Posterior cingulate gyrus (tissue), 11 donors: ENCODE results near the gene DIABLO.
"Not testable (repeated sequence)": the region's sequence is repeated elsewhere in the genome, so short reads cannot be mapped to it uniquely, and the experiment has no call there.

Experiments used
- DNase-seq, 10 donors: peaks; one replicate each; pipeline versions ENCODE4 v3.0.0 to v3.0.0-alpha.2; 2020 to 2021; ENCODE audit warnings: mixed read lengths in 3 of 10
- intact Hi-C: fragments of 100-400 bp; cut with DNase I; formaldehyde crosslinking; loops from one replicate; pipeline ENCODE4 v1.15.1; 2023

The DIABLO gene

DNA sequence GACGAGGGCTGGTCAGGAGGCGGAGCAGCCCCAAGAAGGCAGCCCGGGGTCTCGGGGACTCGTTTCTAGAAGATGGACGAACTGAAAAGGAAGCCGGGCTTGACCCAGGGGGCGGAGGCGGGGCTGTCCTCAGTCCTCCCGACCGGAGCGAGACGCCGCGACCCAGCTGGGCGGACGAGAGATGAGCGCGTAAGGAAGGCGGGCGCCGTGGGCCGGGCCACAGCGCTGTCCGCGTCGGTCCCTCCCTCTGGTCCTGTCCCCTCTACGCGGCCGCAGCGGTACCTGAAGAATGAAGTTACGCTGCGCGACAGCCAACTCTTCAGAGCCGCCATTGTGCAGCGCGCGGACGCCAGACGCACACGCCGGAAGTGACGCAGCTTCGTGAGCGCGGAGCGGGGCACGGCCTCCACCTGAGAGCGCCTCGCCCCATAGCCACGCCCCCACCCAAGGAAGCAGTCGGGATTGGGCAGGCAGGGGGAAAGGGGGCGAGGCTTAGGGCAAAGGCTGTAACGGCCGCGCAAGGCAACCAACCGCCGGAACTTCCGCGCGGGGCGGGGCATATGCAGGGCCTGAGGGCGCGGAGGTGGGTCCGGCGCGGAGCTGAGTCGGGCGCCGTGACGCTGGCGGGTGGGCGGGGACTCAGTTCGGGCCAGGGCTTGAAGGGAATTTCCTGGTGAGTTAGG, at the start of gene DIABLO:
DIABLO (minus strand) TSS at position 370 of the 683 bp plus-strand sequence; CDS start at position 332, 38 bp downstream.
- DNase-seq: peak; percentile 100
- intact Hi-C loops: loop anchor here (1.0 kb wide), 1 partner anchor 40 kb away; the partner anchor contains the start of gene VPS33A

DNA sequence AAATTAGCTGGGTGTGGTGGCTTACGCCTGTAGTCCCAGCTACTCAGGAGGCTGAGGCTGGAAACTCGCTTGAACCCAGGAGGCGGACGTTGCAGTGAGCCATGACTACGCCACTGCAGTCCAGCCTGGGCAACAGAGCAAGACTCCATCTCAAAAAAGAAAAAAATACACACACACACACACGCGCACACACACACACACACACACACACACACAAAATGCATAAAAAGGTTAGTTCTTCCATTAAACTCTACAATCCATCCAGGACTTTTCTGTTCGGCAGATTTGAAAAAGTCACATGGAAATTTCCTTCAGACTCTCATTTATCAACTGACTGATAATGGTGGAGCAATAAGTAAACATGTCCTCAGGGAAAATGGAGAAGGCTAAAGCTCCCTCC, 49.6 kb upstream of the DIABLO start:
- DNase-seq: no peak
- intact Hi-C loops: no loop called here

DNA sequence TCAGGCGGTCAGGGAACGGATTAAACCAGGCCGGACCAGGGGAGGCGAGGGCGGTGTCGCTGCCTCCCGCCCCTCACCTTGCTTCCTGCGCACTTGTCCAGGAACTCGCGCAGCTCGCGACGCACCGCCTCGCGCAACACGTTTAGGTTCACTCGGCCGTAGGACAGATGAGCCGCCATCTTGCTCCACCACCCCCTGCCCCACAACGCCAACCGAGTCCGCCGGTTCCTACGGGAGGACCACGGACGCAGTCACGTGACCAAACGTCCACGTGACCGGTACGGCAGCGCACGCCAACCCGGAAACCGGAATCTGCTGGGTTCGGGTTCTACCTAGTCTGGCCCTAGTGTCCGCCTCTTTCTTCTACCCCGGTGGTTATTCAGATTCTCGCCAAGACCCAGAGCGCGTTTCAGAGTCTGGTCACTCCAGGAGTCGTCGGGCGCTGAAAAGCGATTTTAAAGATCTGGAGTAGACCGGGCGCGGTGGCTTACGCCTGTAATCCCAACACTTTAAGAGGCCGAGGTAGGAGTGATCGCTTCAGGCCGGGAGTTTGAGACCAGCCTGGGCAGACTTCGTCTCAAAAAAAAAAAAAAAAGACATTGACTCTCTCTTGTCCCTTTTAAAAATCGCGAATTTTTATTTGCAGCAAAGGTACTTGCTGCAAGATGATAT, 40.5 kb upstream of the DIABLO start, which contains the start of gene VPS33A:
VPS33A (minus strand) TSS at position 265 of the 672 bp plus-strand sequence; CDS start at position 179, 86 bp downstream.
- intact Hi-C loops: loop anchor here (1.0 kb wide), 1 partner anchor 40 kb away; the partner anchor contains the start of gene DIABLO
- DNase-seq: peak; percentile 93 to 99 (median 96)

DNA sequence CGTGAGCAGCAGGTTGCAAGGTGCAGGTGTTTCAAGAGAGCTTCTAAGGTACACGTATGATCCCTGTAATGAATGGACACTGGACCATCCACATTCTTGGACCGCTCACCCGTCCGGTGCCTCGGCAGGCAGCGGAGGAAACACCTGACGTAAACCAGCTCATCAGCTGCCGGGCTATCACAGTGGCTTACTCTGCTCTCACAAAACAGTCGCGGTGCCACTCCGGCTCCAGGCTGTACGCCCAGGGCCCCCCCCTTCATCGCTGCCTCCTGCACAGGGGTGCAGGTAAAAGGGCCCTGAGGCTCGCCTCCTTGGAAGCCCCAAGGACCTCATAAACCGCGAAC, 40.0 kb upstream of the DIABLO start:
- intact Hi-C loops: loop anchor here (1.0 kb wide), 1 partner anchor 40 kb away; the partner anchor contains the start of gene DIABLO
- peak in 9 of 10 donors; percentile 25 to 90 (median 44) for DNase-seq

GRCh38 chr12:122265476-122265875, 39.6 kb upstream of the DIABLO start:
- intact Hi-C loops: no loop called here
- DNase-seq: no peak

DNA sequence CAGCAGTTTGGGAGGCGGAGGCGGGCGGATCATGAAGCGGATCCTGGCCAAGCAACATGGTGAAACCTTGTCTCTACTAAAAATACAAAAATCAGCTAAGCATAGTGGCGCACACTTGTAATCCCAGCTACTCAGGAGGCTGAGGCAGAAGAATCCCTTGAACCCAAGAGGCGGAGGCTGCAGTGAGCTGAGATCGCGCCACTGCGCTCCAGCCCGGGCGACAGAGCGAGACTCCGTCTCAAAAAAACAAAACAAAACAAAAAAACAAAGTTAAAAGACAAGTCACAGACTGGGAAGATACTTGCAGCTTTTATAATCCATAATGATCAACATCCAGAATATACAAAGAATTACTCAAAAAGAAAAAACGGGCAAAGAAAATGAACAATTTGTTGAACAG, 34.9 kb upstream of the DIABLO start:
- DNase-seq: not testable (repeated sequence)

DNA sequence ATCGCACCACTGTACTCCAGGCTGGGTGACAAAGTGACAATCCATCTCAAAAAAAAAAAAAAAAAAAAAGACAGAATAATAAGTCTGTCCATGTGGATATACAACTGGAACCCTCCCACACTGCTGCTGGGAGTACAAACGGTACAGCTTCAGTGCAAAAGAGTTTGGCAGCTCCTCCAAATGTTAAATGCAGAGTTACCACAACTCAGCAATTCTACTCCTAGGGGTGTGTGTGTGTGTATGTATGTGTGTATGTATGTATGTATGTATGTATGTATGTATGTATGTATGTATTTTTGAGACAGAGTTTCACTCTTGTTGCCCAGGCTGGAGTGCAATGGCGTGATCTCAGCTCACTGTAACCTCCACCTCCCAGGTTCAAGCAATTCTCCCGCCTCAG, 33.1 kb upstream of the DIABLO start:
- DNase-seq, intact Hi-C loops: not testable (repeated sequence)

More for the DNA sequence above, 34.9 kb upstream of the DIABLO start:
- intact Hi-C loops: not testable (repeated sequence)

DNA sequence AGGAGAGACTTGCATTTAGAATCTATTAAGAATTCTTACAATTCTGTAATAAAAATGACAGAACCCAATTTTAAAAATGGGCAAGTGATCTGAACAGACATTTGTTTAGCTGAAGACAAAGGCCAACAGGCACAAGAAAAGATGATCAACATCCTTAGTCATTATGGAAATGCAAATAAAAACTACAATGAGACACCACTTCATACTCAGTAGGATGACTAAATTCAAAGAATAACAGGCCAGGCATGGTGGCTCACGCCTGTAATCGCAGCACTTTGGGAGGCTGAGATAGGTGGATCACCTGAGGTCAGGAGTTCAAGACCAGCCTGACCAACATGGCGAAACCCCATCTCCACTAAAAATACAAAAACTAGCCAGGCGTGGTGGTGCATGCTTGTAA, 32.6 kb upstream of the DIABLO start:
- DNase-seq, intact Hi-C loops: not testable (repeated sequence)

GRCh38 chr12:122250536-122250935, 24.7 kb upstream of the DIABLO start:
- no peak for DNase-seq
- intact Hi-C loops: no loop called here

- intact Hi-C loops: no loop called here
These were observed 24.2 kb upstream of the DIABLO start for GRCh38 chr12:122250047-122250446.

DNA sequence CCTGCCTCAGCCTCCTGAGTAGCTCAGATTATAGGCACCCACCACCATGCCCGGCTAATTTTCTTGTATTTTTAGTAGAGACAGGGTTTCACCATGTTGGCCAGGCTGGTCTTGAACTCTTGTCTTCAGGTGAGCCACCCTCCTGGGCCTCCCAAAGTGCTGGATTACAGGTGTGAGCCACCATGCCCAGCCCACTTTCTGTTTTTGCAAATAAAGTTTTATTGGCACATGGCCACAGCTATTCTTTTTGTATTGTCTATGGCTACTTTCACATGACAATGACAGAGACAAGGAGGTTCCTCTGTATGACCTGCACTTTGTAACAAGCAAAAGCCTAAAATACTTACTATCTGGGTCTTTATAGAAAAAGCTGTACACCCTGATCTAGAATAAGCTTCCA, 19.7 kb upstream of the DIABLO start:
- DNase-seq: peak in 1 of 10 donors; percentile 8
- intact Hi-C loops: no loop called here

More at GRCh38 chr12:122250047-122250446, 24.2 kb upstream of the DIABLO start:
- peak in 1 of 10 donors; percentile 60 for DNase-seq

DNA sequence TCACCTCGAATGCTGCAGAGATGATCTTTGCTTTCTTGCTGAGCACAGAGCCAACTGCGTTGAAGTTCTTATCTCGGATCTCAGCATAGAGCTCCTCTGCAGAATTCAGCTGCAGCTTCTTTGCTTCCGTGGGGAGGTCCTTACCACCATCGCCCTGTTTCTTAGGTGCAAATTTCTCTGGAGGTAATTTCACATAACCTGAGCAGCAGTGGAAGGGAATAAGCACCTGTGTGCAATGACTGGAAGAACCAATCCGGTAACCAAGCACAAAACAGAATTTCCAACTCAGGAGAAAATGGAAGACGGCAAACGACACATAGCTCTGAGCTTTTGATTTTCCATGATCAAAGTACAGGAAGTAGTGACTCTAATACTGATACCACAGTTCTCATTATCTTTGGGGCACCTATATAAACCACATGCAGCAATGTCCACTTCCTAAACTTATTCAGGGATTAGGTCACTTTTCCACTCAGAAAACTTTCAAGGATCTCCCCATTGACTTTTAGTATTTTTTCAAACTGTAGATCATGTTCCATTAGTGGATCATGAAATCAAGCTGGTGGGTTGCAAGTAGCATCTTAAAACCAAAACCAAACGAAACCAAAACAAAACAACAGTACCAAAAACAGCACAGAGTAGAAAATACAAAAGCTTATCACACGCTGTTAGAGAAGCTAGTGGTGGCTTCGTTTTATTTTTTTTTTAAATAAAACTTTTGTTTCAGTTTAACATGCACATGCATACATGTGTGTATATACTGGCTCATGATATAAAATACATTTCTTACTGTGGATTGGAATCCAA, 18.9 kb upstream of the DIABLO start:
- no peak for DNase-seq
- intact Hi-C loops: no loop called here

DNA sequence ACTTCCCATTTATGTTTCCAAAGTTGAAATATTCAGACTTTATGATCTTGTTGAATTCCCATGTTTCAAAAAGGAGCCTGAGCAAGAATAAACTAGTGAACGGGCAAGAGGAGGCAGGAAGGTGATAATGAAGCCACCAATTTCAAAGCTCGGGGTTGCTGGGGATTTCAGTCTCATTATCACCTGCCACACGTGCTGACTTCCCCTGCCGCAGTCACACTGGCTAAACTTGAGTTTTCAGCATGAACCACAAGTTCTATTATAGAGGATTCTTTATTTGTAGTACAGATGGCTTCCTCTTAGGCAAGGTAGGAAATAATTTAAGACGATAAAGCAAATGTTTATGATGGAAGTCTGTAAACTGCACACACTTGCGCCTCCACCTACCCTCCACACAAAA, 18.1 kb upstream of the DIABLO start:
- no peak for DNase-seq

GRCh38 chr12:122238861-122239260, 13.0 kb upstream of the DIABLO start:
- DNase-seq: no peak
- intact Hi-C loops: no loop called here

More for the DNA sequence above, 18.1 kb upstream of the DIABLO start:
- intact Hi-C loops: no loop called here

DNA sequence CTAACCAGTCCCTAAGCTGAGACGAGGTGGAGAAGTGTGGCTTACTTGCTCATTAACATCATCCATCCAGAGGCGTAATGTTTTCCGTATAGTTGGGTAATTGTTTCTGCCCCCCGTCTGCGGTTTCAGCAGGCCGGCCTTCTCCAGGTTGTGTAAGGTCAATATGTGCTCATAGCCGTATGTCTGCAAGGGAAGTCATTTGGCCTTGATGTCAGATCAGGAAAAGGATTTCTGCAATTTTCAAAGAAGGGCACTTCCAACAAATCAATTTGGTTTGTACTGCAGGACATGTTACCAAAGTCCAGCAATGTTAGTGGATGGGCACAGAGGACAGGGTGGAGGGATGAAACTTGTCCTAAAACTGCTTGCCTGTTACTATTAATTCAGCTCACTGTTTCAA, 9.9 kb upstream of the DIABLO start:
- intact Hi-C loops: no loop called here
- DNase-seq: no peak

DNA sequence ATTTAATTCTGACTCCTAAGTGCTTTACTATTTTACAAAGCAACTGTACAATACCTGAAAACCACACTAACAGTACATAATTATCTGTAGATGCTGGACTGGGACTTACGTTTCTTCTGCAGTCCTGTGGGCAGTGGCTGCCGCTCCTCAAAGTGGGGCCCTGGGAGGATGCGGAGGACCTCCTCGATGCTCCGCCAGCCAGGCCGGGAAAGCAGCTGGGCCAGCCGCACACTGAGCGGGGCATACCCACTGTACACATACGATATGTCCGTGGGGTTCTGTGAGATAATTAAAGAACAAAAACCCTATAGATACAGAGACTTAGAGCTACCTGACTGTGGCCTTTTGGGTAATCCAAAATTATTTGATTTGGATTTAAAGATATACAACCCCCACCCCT, 6.8 kb upstream of the DIABLO start:
- intact Hi-C loops: no loop called here
- no peak for DNase-seq

DNA sequence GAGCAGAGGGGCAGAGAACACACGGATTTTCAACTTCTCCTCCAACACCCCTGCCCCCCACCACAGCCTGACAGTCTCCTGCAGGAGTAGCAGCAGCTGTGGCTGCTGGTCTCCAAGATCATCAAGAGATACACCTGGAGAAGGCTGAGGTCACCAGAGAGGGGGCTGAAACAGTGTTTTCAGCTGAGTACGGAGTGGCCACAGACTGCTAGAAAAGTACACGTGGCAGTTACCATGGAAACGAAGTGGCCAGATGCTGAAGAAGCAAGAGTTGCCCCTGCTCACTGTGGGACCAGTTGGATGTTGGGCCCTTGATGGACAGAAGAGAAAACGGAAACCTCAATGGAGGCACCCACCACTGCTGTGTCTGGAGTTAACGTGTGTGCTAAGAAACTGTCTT, 4.9 kb upstream of the DIABLO start:
- intact Hi-C loops: no loop called here
- no peak for DNase-seq

DNA sequence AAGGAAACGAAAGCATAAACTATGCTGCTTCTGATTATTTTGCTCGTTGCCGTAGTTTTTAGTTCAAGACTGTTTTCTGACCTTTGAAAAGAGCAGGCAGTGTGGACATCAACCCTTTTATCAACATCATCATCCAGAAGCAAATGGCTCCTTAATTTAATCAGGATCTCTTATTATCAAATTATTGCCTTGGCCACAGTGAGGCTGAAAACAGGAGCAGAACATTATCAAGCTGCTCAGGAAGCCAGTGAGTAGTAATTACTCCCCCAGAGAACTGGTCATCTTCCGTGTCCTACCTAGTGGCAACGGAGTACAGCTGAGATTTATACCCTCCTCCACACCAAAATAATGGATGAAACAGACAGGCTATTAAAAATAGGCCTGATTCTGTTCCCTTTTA, 2.2 kb upstream of the DIABLO start:
- intact Hi-C loops: no loop called here
- DNase-seq: no peak

- no peak for DNase-seq
- intact Hi-C loops: no loop called here
These were observed 1.5 kb upstream of the DIABLO start for GRCh38 chr12:122227341-122227740.

DNA sequence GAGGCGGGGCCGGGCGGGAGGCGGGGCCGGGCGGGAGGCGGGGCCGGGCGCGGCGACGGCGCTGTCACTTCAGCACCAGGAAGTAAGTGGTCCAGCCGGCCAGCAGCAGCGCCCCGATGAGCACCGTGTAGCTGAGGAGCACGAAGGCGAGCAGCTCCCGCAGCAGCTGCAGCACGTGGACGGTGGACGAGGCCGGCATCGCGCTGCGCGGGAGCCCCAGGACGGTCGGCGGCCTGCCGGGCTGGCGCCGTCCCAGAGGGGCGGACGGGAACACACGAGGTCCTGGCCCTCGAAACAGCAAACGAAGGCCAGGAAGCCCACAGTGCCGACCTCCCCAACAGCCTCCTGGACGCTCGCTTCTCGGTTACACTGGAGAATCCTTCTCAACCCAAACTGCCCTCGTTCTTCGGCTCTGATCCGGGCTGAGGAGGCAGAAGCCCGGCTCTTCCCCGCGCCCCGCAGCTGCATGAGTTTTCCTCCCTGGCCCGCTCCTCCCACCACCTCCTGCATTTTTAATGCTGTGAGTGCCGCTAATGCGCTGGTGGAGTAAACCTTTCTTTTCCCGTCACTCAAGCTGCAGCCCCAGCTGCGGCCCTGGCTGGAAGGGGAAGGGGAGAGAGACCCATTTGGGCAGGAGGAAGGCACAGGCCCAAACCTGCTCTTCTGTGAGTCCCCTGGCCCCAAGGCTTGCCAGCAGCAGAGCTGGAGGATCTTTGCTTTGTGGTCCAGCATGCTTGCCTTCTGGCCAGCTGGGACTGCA, 694 bp upstream of the DIABLO start:
- peak in 1 of 10 donors; percentile 86 for DNase-seq
- intact Hi-C loops: loop anchor here (1.0 kb wide), 1 partner anchor 40 kb away; the partner anchor contains the start of gene VPS33A
